Neural cell (in vitro differentiated cells): ENCODE measurements around the gene TIMM13. TPM values are rescaled to one million over a fixed set of nuclear protein-coding genes. Genes with fewer than 3 reads are reported as not detected.
"Not testable (repeated sequence)": the region's sequence is repeated elsewhere in the genome, so short reads cannot be mapped to it uniquely, and the experiment has no call there.

Experiments used
- H2AFZ ChIP-seq: fragments of 200-600, 300-800 bp; sonication (generic), shearing (Covaris generic); 2 replicates; pipeline ENCODE4 v1.6.0; 2014; ENCODE audit warnings: low read depth, mild to moderate bottlenecking, antibody characterized with exemption, low read length, moderate library complexity
- H3F3A ChIP-seq: fragments of 200-600 bp; shearing (Covaris generic); 2 replicates; pipeline ENCODE4 v1.6.1; 2016; ENCODE audit warnings: mild to moderate bottlenecking, moderate library complexity, mixed read lengths, antibody characterized with exemption, low read length; ENCODE audit not compliant: insufficient read depth, poor library complexity, severe bottlenecking
- H3K27ac ChIP-seq: fragments of 200-600, 300-800 bp; sonication (generic), shearing (Covaris generic); 2 replicates; pipeline ENCODE4 v1.5.1; 2014; ENCODE audit warnings: mild to moderate bottlenecking, low read length, moderate library complexity
- H3K27me3 ChIP-seq: fragments of 300-800, 200-600 bp; sonication (generic), shearing (Covaris generic); 2 replicates; pipeline ENCODE4 v1.6.0; 2014; ENCODE audit warnings: mild to moderate bottlenecking, low read depth, low read length, moderate library complexity; ENCODE audit not compliant: insufficient read depth
- H3K36me3 ChIP-seq: fragments of 300-800, 200-600 bp; sonication (generic), shearing (Covaris generic); 2 replicates; pipeline ENCODE4 v1.5.1; 2014; ENCODE audit warnings: mild to moderate bottlenecking, antibody characterized with exemption, low read length, moderate library complexity; ENCODE audit not compliant: insufficient read depth
- H3K4me2 ChIP-seq: fragments of 300-800, 200-600 bp; sonication (generic), shearing (Covaris generic); 2 replicates; pipeline ENCODE4 v1.6.0; 2014; ENCODE audit warnings: mild to moderate bottlenecking, low read length
- H3K4me3 ChIP-seq: fragments of 300-800, 200-600 bp; sonication (generic), shearing (Covaris generic); 2 replicates; pipeline ENCODE4 v1.5.1; 2014; ENCODE audit warnings: mild to moderate bottlenecking, low read length, moderate library complexity
- H3K79me2 ChIP-seq: fragments of 200-600 bp; shearing (Covaris generic); replicated peaks from 2 replicates; pipeline ENCODE4 v1.6.0; 2014; ENCODE audit warnings: mild to moderate bottlenecking, low read length, moderate library complexity; ENCODE audit not compliant: insufficient read depth
- H3K9ac ChIP-seq: fragments of 300-800, 200-600 bp; sonication (generic), shearing (Covaris generic); 2 replicates; pipeline ENCODE4 v1.6.1; 2016; ENCODE audit warnings: mild to moderate bottlenecking, low read length, mixed read lengths
- H3K9me2 ChIP-seq: fragments of 200-600 bp; shearing (Covaris generic); 2 replicates; pipeline ENCODE4 v1.6.1; 2016; ENCODE audit warnings: mild to moderate bottlenecking, low read length, mixed read lengths; ENCODE audit not compliant: insufficient read depth
- H3K9me3 ChIP-seq: fragments of 200-600, 300-800 bp; sonication (generic), shearing (Covaris generic); 2 replicates; pipeline ENCODE4 v1.6.1; 2016; ENCODE audit warnings: mild to moderate bottlenecking, mixed run types, low read length, moderate library complexity, mixed read lengths
- H4K20me1 ChIP-seq: fragments of 200-600 bp; shearing (Covaris generic); 2 replicates; pipeline ENCODE4 v1.6.1; 2016; ENCODE audit warnings: mild to moderate bottlenecking, mixed run types; ENCODE audit not compliant: insufficient read depth
- CTCF ChIP-seq: fragments of 450-650 bp; IDR thresholded peaks from 2 replicates; pipeline ENCODE4 v1.5.1; 2014; ENCODE audit warnings: antibody characterized with exemption, mild to moderate bottlenecking, moderate library complexity; ENCODE audit not compliant: poor library complexity, severe bottlenecking
- EP300 ChIP-seq: fragments of 450-650 bp; conservative IDR thresholded peaks from 2 replicates; pipeline ENCODE4 v1.6.1; 2014; ENCODE audit warnings: antibody characterized with exemption, mild to moderate bottlenecking, moderate library complexity; ENCODE audit not compliant: poor library complexity, severe bottlenecking
- EZH2 ChIP-seq: fragments of 200-600, 300-800 bp; shearing (Covaris generic), sonication (generic); IDR thresholded peaks from 2 replicates; pipeline ENCODE4 v1.6.1; 2014; ENCODE audit warnings: antibody characterized with exemption, low read length, borderline replicate concordance, mild to moderate bottlenecking; ENCODE audit not compliant: insufficient read depth, poor library complexity, severe bottlenecking
- REST ChIP-seq: IDR thresholded peaks from 2 replicates; pipeline ENCODE4 v1.6.1; 2012; ENCODE audit warnings: borderline replicate concordance
- SMC3 ChIP-seq: fragments of 450-650 bp; conservative IDR thresholded peaks from 2 replicates; pipeline ENCODE4 v1.6.1; 2014; ENCODE audit warnings: antibody characterized with exemption, mild to moderate bottlenecking, moderate library complexity; ENCODE audit not compliant: poor library complexity
- TAF1 ChIP-seq: IDR thresholded peaks from 2 replicates; pipeline ENCODE4 v1.6.1; 2012; ENCODE audit warnings: low read depth
- polyA plus RNA-seq: library from polyadenylated mRNA; depleted of rRNA; stranded (reverse); fragments of >200 nt; gene quantifications from 2 replicates; pipeline ENCODE4 v1.2.3, GENCODE V29; 2014

Gene TIMM13
- polyA plus RNA-seq, 1 donor from 2014 or later, result 73.0 TPM

- no peaks in the 10 kb centered on the region for H3K9me3 ChIP-seq
- no peaks in the 10 kb centered on the region for H3F3A ChIP-seq
- H3K9ac ChIP-seq, result no peak overlapping the region
- H3K79me2 ChIP-seq, result no peaks in the 10 kb centered on the region
- H3K4me2 ChIP-seq, result no peak overlapping the region
- no peaks in the 10 kb centered on the region for H3K27me3 ChIP-seq
- no peaks in the 10 kb centered on the region for H3K9me2 ChIP-seq
- TF ChIP-seq REST, result no peak
- TF ChIP-seq SMC3, result no peak
- TF ChIP-seq CTCF, result no peak
- no peak for TF ChIP-seq EP300
- no peak for TF ChIP-seq EZH2
- no peak overlapping the region for H3K27ac ChIP-seq
- no peaks in the 10 kb centered on the region for H4K20me1 ChIP-seq
- no peak overlapping the region for H3K4me3 ChIP-seq
- no peak overlapping the region for H2AFZ ChIP-seq
- no peaks in the 10 kb centered on the region for H3K36me3 ChIP-seq
Observed at GRCh38 chr19:2419754-2420153, 7.6 kb downstream of the TIMM13 start.

- no peaks in the 10 kb centered on the region for H3K9me3 ChIP-seq
- no peak overlapping the region for H3K4me3 ChIP-seq
- H3F3A ChIP-seq, result no peaks in the 10 kb centered on the region
- no peak overlapping the region for H3K27ac ChIP-seq
- H3K4me2 ChIP-seq, result no peak overlapping the region
- no peaks in the 10 kb centered on the region for H3K79me2 ChIP-seq
- no peak for TF ChIP-seq TAF1
- no peaks in the 10 kb centered on the region for H3K27me3 ChIP-seq
- no peaks in the 10 kb centered on the region for H3K9me2 ChIP-seq
- H4K20me1 ChIP-seq, result no peaks in the 10 kb centered on the region
- no peak overlapping the region for H2AFZ ChIP-seq
- no peak overlapping the region for H3K9ac ChIP-seq
- no peaks in the 10 kb centered on the region for H3K36me3 ChIP-seq
Observed at GRCh38 chr19:2417881-2418406, 9.4 kb downstream of the TIMM13 start.

- H3K36me3 ChIP-seq, H3K79me2 ChIP-seq, H4K20me1 ChIP-seq, H2AFZ ChIP-seq, H3F3A ChIP-seq, H3K27ac ChIP-seq, H3K27me3 ChIP-seq, H3K4me3 ChIP-seq, H3K9ac ChIP-seq, H3K9me3 ChIP-seq, H3K4me2 ChIP-seq, H3K9me2 ChIP-seq: not testable (repeated sequence)
Observed at GRCh38 chr19:2417436-2417835, 9.9 kb downstream of the TIMM13 start.
